ENCODE results near the gene SYP. TPM values are rescaled to one million over a fixed set of nuclear protein-coding genes. Genes with fewer than 3 reads are reported as not detected.
A peak's percentile ranks its signal among the peaks of the same experiment; 100 is the strongest.

The SYP gene
- total RNA-seq, 1 donor from 2014 or later = 3.5 TPM

DNA sequence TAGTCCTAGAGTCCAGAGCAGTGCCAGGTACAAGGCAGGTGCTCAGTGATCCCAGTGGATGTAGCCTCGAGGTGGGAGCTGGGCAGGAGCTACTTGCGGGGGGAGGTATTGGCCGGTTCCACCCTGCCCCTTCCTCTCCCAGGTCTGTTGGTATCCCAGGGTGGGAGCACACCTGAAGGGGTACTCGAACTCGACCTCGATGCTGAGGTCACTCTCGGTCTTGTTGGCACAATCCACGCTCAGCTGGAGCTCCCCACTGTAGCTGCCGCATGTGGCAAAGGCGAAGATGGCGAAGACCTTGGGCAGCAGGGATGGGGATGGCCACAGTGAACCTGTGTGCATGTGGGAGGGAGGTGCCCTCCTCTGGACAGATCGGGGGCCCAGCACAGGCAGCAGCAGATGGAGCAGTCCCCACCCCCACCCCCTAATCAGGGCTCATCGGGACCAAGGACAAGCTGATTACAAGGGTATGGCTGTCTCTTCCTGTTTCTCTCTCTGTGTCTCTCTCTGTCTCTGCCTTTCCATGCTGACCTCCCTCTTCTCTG, 2.4 kb downstream of the SYP start:
- Histone ChIP-seq H3K4me3 (no peak overlapping the region), H3K9me3 (no peaks in the 10 kb centered on the region), H3K27ac (no peak overlapping the region), H3K27me3 (no peaks in the 10 kb centered on the region), H3K4me1 (peaks cover 3% of the 10 kb centered on the region), H3K36me3 (no peaks in the 10 kb centered on the region)
- TF ChIP-seq CTCF (IDR thresholded peaks at IDR 0.05) = no peak
- intact Hi-C loops (cut with DNase I) = no loop called here
- DNase-seq (no peak), ATAC-seq (no peak)

GRCh38 chrX:49193542-49193964, 6.4 kb downstream of the SYP start:
- intact Hi-C loops (cut with DNase I) = no loop called here
- Histone ChIP-seq H3K4me1 (no peaks in the 10 kb centered on the region), H3K36me3 (no peaks in the 10 kb centered on the region), H3K9me3 (no peaks in the 10 kb centered on the region), H3K27me3 (no peaks in the 10 kb centered on the region), H3K27ac (no peak overlapping the region), H3K4me3 (no peak overlapping the region)
- ATAC-seq = no peak
- no peak for DNase-seq
- TF ChIP-seq CTCF (IDR thresholded peaks at IDR 0.05) = no peak

DNA sequence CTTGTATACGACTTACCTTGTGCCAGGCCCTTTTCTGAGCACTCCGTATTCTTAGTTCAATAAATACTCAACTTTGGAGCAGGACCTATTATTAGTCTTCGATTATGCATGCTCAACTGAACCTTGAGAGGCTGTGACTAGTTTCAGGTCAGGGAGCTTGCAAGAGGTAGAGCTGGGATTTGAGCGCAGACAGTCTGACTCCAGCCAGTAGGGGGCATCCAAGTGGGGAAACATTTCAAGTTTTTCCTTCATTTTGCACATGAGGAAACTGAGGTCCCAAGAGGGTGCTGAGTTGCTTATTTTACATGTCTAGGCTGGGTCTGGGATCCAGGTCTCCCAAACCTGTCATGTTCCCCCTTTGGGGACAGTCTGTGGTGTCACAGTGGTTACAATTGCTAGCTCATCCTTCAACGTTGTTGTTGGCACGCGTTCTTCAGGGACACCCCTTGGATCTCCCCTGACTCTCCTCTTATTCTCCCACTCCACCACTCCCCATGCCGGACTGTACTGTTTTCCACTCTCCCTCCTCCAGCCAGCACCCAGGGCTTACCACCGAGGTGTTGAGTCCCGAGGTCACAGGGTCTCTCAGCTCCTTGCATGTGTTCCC, 7.2 kb downstream of the SYP start:
- intact Hi-C loops (cut with DNase I) = no loop called here
- DNase-seq = no peak
- H3K27ac ChIP-seq = no peak overlapping the region
- no peak overlapping the region for H3K4me3 ChIP-seq
- H3K36me3 ChIP-seq = no peaks in the 10 kb centered on the region
- H3K4me1 ChIP-seq = no peaks in the 10 kb centered on the region
- H3K27me3 ChIP-seq = no peaks in the 10 kb centered on the region
- peak; percentile 51 for TF ChIP-seq CTCF (IDR thresholded peaks at IDR 0.05)
- ATAC-seq = no peak
- no peaks in the 10 kb centered on the region for H3K9me3 ChIP-seq

DNA sequence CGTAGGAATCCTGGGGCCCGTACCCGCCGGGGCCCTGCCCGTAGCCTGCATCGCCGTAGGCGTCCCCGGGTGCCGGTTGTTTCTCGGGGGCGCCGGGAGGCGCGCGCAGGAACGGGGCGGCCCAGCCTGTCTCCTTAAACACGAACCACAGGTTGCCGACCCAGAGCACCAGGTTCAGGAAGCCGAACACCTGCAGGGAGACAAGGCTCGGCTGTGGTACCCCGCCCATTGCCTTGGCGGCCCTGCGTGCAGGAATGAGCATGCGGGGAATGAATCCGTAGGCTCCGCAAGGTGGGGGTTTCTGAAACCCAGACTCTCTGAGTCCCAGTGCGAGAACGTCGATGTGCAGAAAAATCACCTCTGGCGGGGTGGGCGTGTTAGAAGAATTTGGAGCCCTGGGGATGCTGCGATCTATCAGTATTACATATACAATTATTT, 8.4 kb downstream of the SYP start:
- no peaks in the 10 kb centered on the region for H3K27me3 ChIP-seq
- no peaks in the 10 kb centered on the region for H3K4me1 ChIP-seq
- intact Hi-C loops (cut with DNase I) = no loop called here
- H3K9me3 ChIP-seq = no peaks in the 10 kb centered on the region
- H3K4me3 ChIP-seq = peak overlapping the region; percentile 54
- H3K27ac ChIP-seq = peak overlapping the region; percentile 76
- no peaks in the 10 kb centered on the region for H3K36me3 ChIP-seq
- no peak for DNase-seq
- TF ChIP-seq CTCF (IDR thresholded peaks at IDR 0.05) = no peak
- ATAC-seq = no peak

GRCh38 chrX:49190821-49191573, 9.0 kb downstream of the SYP start:
- Histone ChIP-seq H3K4me3 (peak overlapping the region; percentile 54), H3K4me1 (no peaks in the 10 kb centered on the region), H3K27me3 (no peaks in the 10 kb centered on the region), H3K36me3 (no peaks in the 10 kb centered on the region), H3K9me3 (no peaks in the 10 kb centered on the region), H3K27ac (peak overlapping the region; percentile 81)
- DNase-seq (peak; percentile 93), ATAC-seq (peak; percentile 91)
- TF ChIP-seq CTCF (IDR thresholded peaks at IDR 0.05) = no peak
- intact Hi-C loops (cut with DNase I) = no loop called here

Data from upper lobe of right lung (tissue), 1 donor.